K562 (cell line): ENCODE data around the gene RPS6KA2. TPM values are rescaled to one million over a fixed set of nuclear protein-coding genes. Genes with fewer than 3 reads are reported as not detected.

ENCODE experiments used
- ATAC-seq: fragments of 200-7000 bp; cut with Tn5 transposase; 3 replicates; pipeline ENCODE4 v1.9.1; 2020; ENCODE audit warnings: moderate library complexity
- BruUV-seq: library from RNA; stranded (reverse); fragments of 400-500 nt; replicated peaks from 2 replicates; lab custom pipeline; 2021; lab: Mats Ljungman, UMichigan
- CTCF ChIA-PET: fragments of 300-600 bp; formaldehyde crosslinking; extraction: SDS; loops from one replicate; lab custom pipeline; 2021; ENCODE audit warnings: low intra/inter-chr PET ratio; lab: Yijun Ruan, JAX
- POLR2A ChIA-PET: fragments of 300-600, 350-650 bp; sonication (Branson Sonifier 250); formaldehyde crosslinking; extraction: SDS; loops from one replicate; lab custom pipeline; 2021; ENCODE audit warnings: antibody characterized with exemption, inconsistent platforms; lab: Yijun Ruan, JAX
- DNase-seq, 4 experiments: peaks; one replicate each; pipeline versions ENCODE4 v3.0.0 to v3.0.0-alpha.2; 2011 to 2018; ENCODE audit warnings: low spot score in 3 of 4, mixed read lengths in 3 of 4; ENCODE audit errors: extremely low read depth in 1 of 4
- FAIRE-seq: peaks from 2 replicates; lab custom pipeline; 2011; peaks lifted over from hg19 to GRCh38; lab: Jason Lieb, UNC
- H2AFZ ChIP-seq: 2 replicates; pipeline ENCODE4 v1.6.0; 2011; ENCODE audit warnings: low read depth, low read length, control low read depth, inconsistent platforms
- H3K27ac ChIP-seq: fragments of 200-600 bp; 3 replicates; pipeline ENCODE4 v1.8.0; 2011; ENCODE audit warnings: low read depth, mild to moderate bottlenecking, control low read depth, inconsistent platforms, low read length, moderate library complexity, mixed read lengths; ENCODE audit errors: extremely low read depth
- H3K27me3 ChIP-seq, 2 experiments: fragments of 300-600 bp in 1 of 2; 2 replicates in 1 of 2; 3 replicates in 1 of 2; pipeline versions ENCODE4 v1.6.0 to v1.8.0; 2011; ENCODE audit warnings: inconsistent platforms in 2 of 2, low read length in 2 of 2, mild to moderate bottlenecking in 1 of 2, mixed read lengths in 1 of 2, moderate library complexity in 1 of 2; ENCODE audit not compliant: control insufficient read depth in 2 of 2, insufficient read depth in 2 of 2
- H3K36me3 ChIP-seq: fragments of 300-600 bp; 3 replicates; pipeline ENCODE4 v1.8.0; 2011; ENCODE audit warnings: mild to moderate bottlenecking, low read length, inconsistent platforms; ENCODE audit not compliant: control insufficient read depth, insufficient read depth
- H3K4me1 ChIP-seq, 2 experiments: fragments of 200-600 bp in 1 of 2; replicated peaks in 1 of 2; 2 replicates in 1 of 2; 3 replicates in 1 of 2; pipeline versions ENCODE4 v1.5.1 to v1.8.0; 2011; ENCODE audit warnings: inconsistent platforms in 2 of 2, low read length in 2 of 2, mild to moderate bottlenecking in 1 of 2, mixed read lengths in 1 of 2, moderate library complexity in 1 of 2; ENCODE audit not compliant: control insufficient read depth in 2 of 2, insufficient read depth in 2 of 2
- H3K4me2 ChIP-seq: 2 replicates; pipeline ENCODE4 v1.6.1; 2011; ENCODE audit warnings: low read length, control low read depth, inconsistent platforms, mixed read lengths; ENCODE audit not compliant: insufficient read depth
- H3K4me3 ChIP-seq: fragments of 200-600 bp; sonication (generic), shearing (Covaris generic); 2 replicates; pipeline ENCODE4 v1.5.1; 2016; ENCODE audit warnings: control low read depth, inconsistent platforms
- H3K79me2 ChIP-seq: fragments of 200-600 bp; 3 replicates; pipeline ENCODE4 v1.8.0; 2011; ENCODE audit warnings: low read length, inconsistent platforms; ENCODE audit not compliant: control insufficient read depth, insufficient read depth
- H3K9ac ChIP-seq, 2 experiments: 2 replicates each; pipeline versions ENCODE4 v1.6.0 to v1.6.1; 2011; ENCODE audit warnings: low read depth in 2 of 2, low read length in 2 of 2, control low read depth in 1 of 2, inconsistent platforms in 1 of 2, mild to moderate bottlenecking in 1 of 2, mixed read lengths in 1 of 2; ENCODE audit not compliant: insufficient read depth in 1 of 2
- H3K9me1 ChIP-seq: one replicate; pipeline ENCODE4 v1.6.0; 2011; ENCODE audit warnings: inconsistent platforms, mild to moderate bottlenecking, low read length, moderate library complexity; ENCODE audit not compliant: control insufficient read depth, insufficient read depth
- H3K9me3 ChIP-seq: replicated peaks from 2 replicates; pipeline ENCODE4 v1.5.1; 2011; ENCODE audit warnings: low read depth, low read length, inconsistent platforms; ENCODE audit not compliant: control insufficient read depth, insufficient read depth
- H4K20me1 ChIP-seq: replicated peaks from 2 replicates; pipeline ENCODE4 v1.6.1; 2011; ENCODE audit warnings: low read length, inconsistent platforms, mixed read lengths; ENCODE audit not compliant: control insufficient read depth, insufficient read depth
- ATF1 ChIP-seq, 2 experiments: fragments of 450-650 bp in 1 of 2; IDR thresholded peaks; 2 replicates each; pipeline ENCODE4 v1.6.1; 2016; ENCODE audit warnings: missing compliant biosample characterization in 1 of 2, missing genetic modification characterization in 1 of 2
- ATF7 ChIP-seq: fragments of 450-650 bp; IDR thresholded peaks from 2 replicates; pipeline ENCODE4 v1.7.1; 2014; ENCODE audit warnings: mild to moderate bottlenecking, moderate library complexity
- CREB1 ChIP-seq, 2 experiments: sonication (generic) in 1 of 2; formaldehyde crosslinking in 1 of 2; IDR thresholded peaks; 2 replicates each; pipeline versions ENCODE4 v1.6.1 to v1.8.0; 2012 to 2022; ENCODE audit warnings: inconsistent platforms in 1 of 2, mild to moderate bottlenecking in 1 of 2, missing genetic modification reagents in 1 of 2, moderate library complexity in 1 of 2
- CREM ChIP-seq: IDR thresholded peaks from 2 replicates; pipeline ENCODE4 v1.6.1; 2014; ENCODE audit warnings: antibody characterized with exemption, low read depth
- FOXJ3 ChIP-seq: sonication (generic); formaldehyde crosslinking; IDR thresholded peaks from 2 replicates; pipeline ENCODE4 v1.4.0; 2020; ENCODE audit warnings: mild to moderate bottlenecking, missing genetic modification reagents
- HNRNPK ChIP-seq: fragments of 200-400 bp; formaldehyde crosslinking; IDR thresholded peaks from one replicate; pipeline ENCODE4 v1.6.1; 2018; ENCODE audit warnings: mild to moderate bottlenecking, low read depth, low read length; ENCODE audit not compliant: poor library complexity, severe bottlenecking
- JUND ChIP-seq, 2 experiments: IDR thresholded peaks; 2 replicates in 1 of 2; 3 replicates in 1 of 2; pipeline ENCODE4 v1.6.1; 2011; ENCODE audit warnings: borderline replicate concordance in 2 of 2, low read depth in 2 of 2, low read length in 2 of 2, improper control_type of control experiment in 1 of 2, missing biosample characterization in 1 of 2, missing genetic modification characterization in 1 of 2, missing genetic modification reagents in 1 of 2
- NFATC3 ChIP-seq: fragments of 450-650 bp; IDR thresholded peaks from 2 replicates; pipeline ENCODE4 v1.6.1; 2017; ENCODE audit warnings: mild to moderate bottlenecking
- RAD21 ChIP-seq, 2 experiments: fragments of 250-450 bp in 1 of 2; fragments of 450-650 bp in 1 of 2; sonication (Bioruptor Pico) in 1 of 2; formaldehyde crosslinking in 1 of 2; IDR thresholded peaks in 1 of 2; conservative IDR thresholded peaks in 1 of 2; 2 replicates each; pipeline versions ENCODE4 v1.4.0 to v1.8.0; 2020 to 2022; ENCODE audit warnings: mild to moderate bottlenecking in 2 of 2, moderate library complexity in 1 of 2
- RAD51 ChIP-seq: fragments of 450-650 bp; IDR thresholded peaks from 2 replicates; pipeline ENCODE4 v1.7.1; 2016; ENCODE audit warnings: low read depth, mild to moderate bottlenecking, borderline replicate concordance
- STAG1 ChIP-seq: sonication (generic); formaldehyde crosslinking; IDR thresholded peaks from 2 replicates; pipeline ENCODE4 v1.5.0; 2020; ENCODE audit warnings: missing genetic modification reagents, borderline replicate concordance
- ZFP1 ChIP-seq: fragments of 450-650 bp; formaldehyde crosslinking; IDR thresholded peaks from 2 replicates; pipeline ENCODE4 v1.4.0; 2020; ENCODE audit warnings: mild to moderate bottlenecking, mixed read lengths
- ZNF24 ChIP-seq: fragments of 450-650 bp; IDR thresholded peaks from 2 replicates; pipeline ENCODE4 v1.6.1; 2016
- ZNF263 ChIP-seq: sonication (generic); formaldehyde crosslinking; IDR thresholded peaks from 2 replicates; pipeline ENCODE4 v1.8.0; 2022; ENCODE audit warnings: mild to moderate bottlenecking, missing genetic modification reagents, borderline replicate concordance
- WGBS: fragments of 100-300 bp; shearing (Covaris generic); methylation state at CpG from one replicate; pipeline ENCODE4 v1.1.6; 2016; ENCODE audit warnings: low coverage, mixed read lengths; ENCODE audit not compliant: insufficient coverage; ENCODE audit errors: missing lambda C conversion rate; 5-methylcytosine and 5-hydroxymethylcytosine counted together
- in situ Hi-C: fragments of 300-500 bp; cut with MboI; formaldehyde crosslinking; loops from 4 replicates; pipeline ENCODE4 v1.15.0; 2018; ENCODE audit warnings: inconsistent platforms, mixed read lengths
- intact Hi-C: fragments of 100-400 bp; cut with micrococcal nuclease; formaldehyde crosslinking; loops from 2 replicates; pipeline ENCODE4 v1.14.2; 2022
- polyA plus RNA-seq, 8 experiments: library from polyadenylated mRNA; depleted of rRNA in 4 of 8; stranded (reverse) in 5 of 8; unstranded in 3 of 8; fragments of >200 nt; fragmentation: Nextera tagmentation in 2 of 8; fragmentation: Illumina TruSeq in 1 of 8; extraction: Ambion mirVana in 2 of 8; extraction: Trizol in 1 of 8; gene quantifications; 2 replicates each; pipeline versions ENCODE4 v1.2.1 to v1.2.3, GENCODE V29; 2011 to 2014; ENCODE audit warnings: inconsistent platforms in 1 of 8, missing spikeins in 1 of 8
- total RNA-seq, 7 experiments: library from RNA; depleted of rRNA in 6 of 7; stranded (reverse); fragments of >200 nt in 6 of 7; fragmentation: Illumina TruSeq in 2 of 7; extraction: Trizol in 2 of 7; gene quantifications; 2 replicates each; pipeline versions ENCODE4 v1.2.1 to v1.2.3, GENCODE V29; 2011 to 2021; ENCODE audit warnings: low replicate concordance in 1 of 7
- TF ChIP-seq, protein P1 (sequence below): sonication (generic); formaldehyde crosslinking; IDR thresholded peaks from 2 replicates; pipeline ENCODE4 v1.8.1; 2022; ENCODE audit warnings: missing genetic modification reagents
- TF ChIP-seq, protein P2 (sequence below), 2 experiments: fragments of 450-650 bp in 1 of 2; sonication (generic) in 1 of 2; formaldehyde crosslinking in 1 of 2; IDR thresholded peaks in 1 of 2; conservative IDR thresholded peaks in 1 of 2; 2 replicates each; pipeline versions ENCODE4 v1.6.1 to v1.8.1; 2016 to 2023; ENCODE audit warnings: mild to moderate bottlenecking in 2 of 2, moderate library complexity in 2 of 2, inconsistent platforms in 1 of 2, missing genetic modification reagents in 1 of 2

RPS6KA2 gene
- total and polyA plus RNA-seq, 9 of the 15 experiments (the other 6 are each of a cell fraction or from before 2014, with no cell fraction given) = 0.29 to 1.00 (median 0.53) TPM

GRCh38 chr6:166465671-166466087 is 161.4 kb downstream of the RPS6KA2 start:
- Histone ChIP-seq H3K36me3 (no peaks in the 10 kb centered on the region), H3K9me3 (no peaks in the 10 kb centered on the region), H3K4me3 (no peak overlapping the region), H3K27me3 (peaks cover 61 to 84% of the 10 kb centered on the region in 2 experiments), H3K9ac (no peak overlapping the region), H3K4me2 (no peak overlapping the region), H3K79me2 (no peaks in the 10 kb centered on the region), H3K4me1 (peaks cover 0 to 3% of the 10 kb centered on the region in 2 experiments; a peak in 1 of 5 replicates), H4K20me1 (0 out of 2 replicates have a peak, but pooled peaks cover 5% of the 10 kb centered on the region), H3K27ac (no peak overlapping the region), H2AFZ (no peak overlapping the region), H3K9me1 (no peaks in the 10 kb centered on the region)
- peak; percentile 32 to 75 (median 66) for DNase-seq
- ChIA-PET CTCF (no interaction called here), POLR2A (interaction anchor here (0.5 kb wide), 1 partner anchor 293 kb away, joined by 3 read pairs; no protein-coding TSS in a partner anchor)
- intact Hi-C loops (no loop called here), in situ Hi-C loops (no loop called here)
- peak; percentile 78 for FAIRE-seq
- ATAC-seq = peak; percentile 79
- BruUV-seq = no TSS peak
- WGBS = 1% methylated on average over 11 of the region's 11 CpGs
- TF ChIP-seq RAD51 (no peak), FOXJ3 (no peak), ATF1 (CRISPR knock-in tag; IDR thresholded peaks at IDR 0.05) (peak; percentile 52; the same call in 1 of the 2 replicates), ATF1 (tag; IDR thresholded peaks at IDR 0.05) (peak; percentile 89), CREB1 (IDR thresholded peaks at IDR 0.05) (peak; percentile 64), CREB1 (CRISPR knock-in tag; IDR thresholded peaks at IDR 0.05) (peak; percentile 81), HNRNPK (no peak), ZNF263 (peak; percentile 59; the same call in 1 of the 2 replicates), JUND (IDR thresholded peaks at IDR 0.05; ENCODE audit: borderline replicate concordance, low read depth, low read length) (peak; percentile 67), JUND (tag; IDR thresholded peaks at IDR 0.05; ENCODE audit: borderline replicate concordance, low read depth, low read length) (peak; percentile 35; the same call in 1 of the 3 replicates), RAD21 (CRISPR knock-in tag; conservative IDR thresholded peaks at IDR 0.05 in 1 of 2, IDR thresholded peaks at IDR 0.05 in 1 of 2) (peak in 1 of 2 experiments; percentile 34; a peak in 1 of 4 replicates), NFATC3 (no peak), ZFP1 (CRISPR knock-in tag) (no peak), STAG1 (CRISPR knock-in tag) (0 out of 2 replicates have a peak, but pooled peaks have one; percentile 12), ATF7 (peak; percentile 90), CREM (peak; percentile 95), ZNF24 (peak; percentile 42; the same call in 1 of the 2 replicates)
- TF ChIP-seq, protein P1, sequence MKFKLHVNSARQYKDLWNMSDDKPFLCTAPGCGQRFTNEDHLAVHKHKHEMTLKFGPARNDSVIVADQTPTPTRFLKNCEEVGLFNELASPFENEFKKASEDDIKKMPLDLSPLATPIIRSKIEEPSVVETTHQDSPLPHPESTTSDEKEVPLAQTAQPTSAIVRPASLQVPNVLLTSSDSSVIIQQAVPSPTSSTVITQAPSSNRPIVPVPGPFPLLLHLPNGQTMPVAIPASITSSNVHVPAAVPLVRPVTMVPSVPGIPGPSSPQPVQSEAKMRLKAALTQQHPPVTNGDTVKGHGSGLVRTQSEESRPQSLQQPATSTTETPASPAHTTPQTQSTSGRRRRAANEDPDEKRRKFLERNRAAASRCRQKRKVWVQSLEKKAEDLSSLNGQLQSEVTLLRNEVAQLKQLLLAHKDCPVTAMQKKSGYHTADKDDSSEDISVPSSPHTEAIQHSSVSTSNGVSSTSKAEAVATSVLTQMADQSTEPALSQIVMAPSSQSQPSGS (CRISPR knock-in tag) = peak; percentile 23; the same call in 1 of the 2 replicates
- TF ChIP-seq, protein P2, sequence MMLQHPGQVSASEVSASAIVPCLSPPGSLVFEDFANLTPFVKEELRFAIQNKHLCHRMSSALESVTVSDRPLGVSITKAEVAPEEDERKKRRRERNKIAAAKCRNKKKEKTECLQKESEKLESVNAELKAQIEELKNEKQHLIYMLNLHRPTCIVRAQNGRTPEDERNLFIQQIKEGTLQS (IDR thresholded peaks at IDR 0.05) = peak; percentile 69
- TF ChIP-seq, protein P2 (CRISPR knock-in tag; conservative IDR thresholded peaks at IDR 0.05) = no peak
